AG04450 (cell line): ENCODE results near the gene MAPK8IP3. TPM values are rescaled to one million over a fixed set of nuclear protein-coding genes. Genes with fewer than 3 reads are reported as not detected.
A peak's percentile ranks its signal among the peaks of the same experiment; 100 is the strongest.

Source experiments
- CTCF ChIA-PET: fragments of 300-600, 350-600 bp; formaldehyde crosslinking; extraction: SDS; loops from one replicate; lab custom pipeline; 2022; ENCODE audit warnings: antibody characterized with exemption, inconsistent platforms; lab: Charles Lee
- POLR2A ChIA-PET: fragments of 350-600 bp; formaldehyde crosslinking; extraction: SDS; loops from one replicate; lab custom pipeline; 2021; ENCODE audit warnings: antibody characterized with exemption, inconsistent platforms; lab: Yijun Ruan, JAX
- DNase-seq: peaks from one replicate; pipeline ENCODE4 v3.0.0-alpha.2; 2011; ENCODE audit warnings: low read depth, low spot score
- H3K27ac ChIP-seq: one replicate; pipeline ENCODE4 v1.5.1; 2012; ENCODE audit warnings: low read depth, low read length, control low read depth
- H3K27me3 ChIP-seq: one replicate; pipeline ENCODE4 v1.6.0; 2012; ENCODE audit warnings: low read length; ENCODE audit not compliant: control insufficient read depth, insufficient read depth
- H3K4me3 ChIP-seq: 2 replicates; pipeline ENCODE4 v1.5.1; 2011; ENCODE audit warnings: mild to moderate bottlenecking, low read depth, low read length, control low read depth
- H3K9me3 ChIP-seq: 2 replicates; pipeline ENCODE4 v1.5.1; 2012; ENCODE audit warnings: low read length; ENCODE audit not compliant: control insufficient read depth, insufficient read depth
- polyA plus RNA-seq: library from polyadenylated mRNA; depleted of rRNA; stranded (reverse); fragments of >200 nt; gene quantifications from 2 replicates; pipeline ENCODE4 v1.2.3, GENCODE V29; 2011
- TF ChIP-seq, protein P1 (sequence below): IDR thresholded peaks from 2 replicates; pipeline ENCODE4 v1.5.1; 2011; ENCODE audit warnings: low read depth, low read length, control low read depth, inconsistent platforms

MAPK8IP3 gene
- polyA plus RNA-seq, 1 experiment = 11.8 TPM

DNA sequence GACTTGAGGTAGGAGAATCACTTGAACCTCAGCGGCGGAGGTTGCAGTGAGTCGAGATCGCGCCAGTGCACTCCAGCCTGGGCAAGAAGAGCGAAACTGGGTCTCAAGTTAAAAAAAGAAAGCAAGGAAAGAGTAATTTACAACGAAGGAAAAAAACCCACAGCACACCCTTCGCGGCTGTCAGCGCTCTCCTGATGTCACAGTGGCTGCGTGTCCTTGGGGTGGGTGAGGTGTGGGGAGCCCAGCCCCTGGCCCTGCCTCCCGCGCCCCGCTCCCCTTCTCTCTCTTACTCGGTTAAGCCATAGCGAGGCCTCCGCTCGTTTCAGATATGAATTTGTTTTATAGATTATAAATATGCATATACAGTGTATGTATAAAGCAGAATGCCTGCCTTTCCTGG lies 28.7 kb upstream of the MAPK8IP3 start:
- no peak overlapping the region for H3K27ac ChIP-seq
- TF ChIP-seq, protein P1, sequence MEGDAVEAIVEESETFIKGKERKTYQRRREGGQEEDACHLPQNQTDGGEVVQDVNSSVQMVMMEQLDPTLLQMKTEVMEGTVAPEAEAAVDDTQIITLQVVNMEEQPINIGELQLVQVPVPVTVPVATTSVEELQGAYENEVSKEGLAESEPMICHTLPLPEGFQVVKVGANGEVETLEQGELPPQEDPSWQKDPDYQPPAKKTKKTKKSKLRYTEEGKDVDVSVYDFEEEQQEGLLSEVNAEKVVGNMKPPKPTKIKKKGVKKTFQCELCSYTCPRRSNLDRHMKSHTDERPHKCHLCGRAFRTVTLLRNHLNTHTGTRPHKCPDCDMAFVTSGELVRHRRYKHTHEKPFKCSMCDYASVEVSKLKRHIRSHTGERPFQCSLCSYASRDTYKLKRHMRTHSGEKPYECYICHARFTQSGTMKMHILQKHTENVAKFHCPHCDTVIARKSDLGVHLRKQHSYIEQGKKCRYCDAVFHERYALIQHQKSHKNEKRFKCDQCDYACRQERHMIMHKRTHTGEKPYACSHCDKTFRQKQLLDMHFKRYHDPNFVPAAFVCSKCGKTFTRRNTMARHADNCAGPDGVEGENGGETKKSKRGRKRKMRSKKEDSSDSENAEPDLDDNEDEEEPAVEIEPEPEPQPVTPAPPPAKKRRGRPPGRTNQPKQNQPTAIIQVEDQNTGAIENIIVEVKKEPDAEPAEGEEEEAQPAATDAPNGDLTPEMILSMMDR = no peak
- H3K27me3 ChIP-seq = no peaks in the 10 kb centered on the region
- H3K4me3 ChIP-seq = no peak overlapping the region
- DNase-seq = no peak
- no peaks in the 10 kb centered on the region; the same call in 1 of the 2 replicates for H3K9me3 ChIP-seq
- ChIA-PET CTCF (interaction anchor here (0.7 to 1.5 kb wide), 2 partner anchors 14 to 29 kb away, joined by 4 to 5 read pairs; partner anchors contain the start of gene MAPK8IP3), POLR2A (interaction anchor here (0.6 to 1.2 kb wide), 5 partner anchors 14 to 183 kb away, joined by 3 to 15 read pairs (median 3); partner anchors contain the start of genes MAPK8IP3, NUBP2 and SPSB3)

DNA sequence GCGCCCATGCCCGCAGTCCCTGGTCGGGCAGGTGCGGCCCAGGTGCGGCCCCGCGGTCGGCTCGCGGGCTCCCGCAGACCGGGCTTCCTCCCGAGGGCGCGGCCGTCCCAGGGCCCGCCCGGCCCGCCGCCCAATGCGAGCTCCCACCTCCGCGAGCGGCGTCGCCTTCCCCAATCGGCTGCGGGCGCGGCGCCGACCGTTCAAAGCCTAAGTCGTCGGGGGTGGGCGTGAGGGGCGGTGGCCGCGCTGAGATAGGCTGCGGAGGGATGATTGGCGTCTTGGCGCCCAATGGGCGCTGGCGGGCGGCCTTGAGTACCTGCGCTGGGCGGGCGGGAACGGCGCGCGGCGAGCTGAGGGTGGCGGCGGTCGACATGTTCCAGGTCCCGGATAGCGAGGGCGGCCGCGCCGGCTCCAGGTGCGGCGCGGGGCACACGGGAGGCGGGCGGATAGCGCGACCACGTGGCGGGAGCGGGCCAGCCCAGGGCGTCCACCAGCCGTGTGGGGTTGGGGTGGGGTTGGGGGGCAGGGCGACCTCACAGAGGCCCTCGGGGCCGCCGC lies 28.0 kb upstream of the MAPK8IP3 start, which contains the start of gene JPT2:
Gene JPT2 (plus strand): TSS at position 338 of the 558 bp plus-strand sequence. CDS start 34 bp downstream, at position 372.
- ChIA-PET CTCF (interaction anchor here (0.7 to 1.5 kb wide), 2 partner anchors 13 to 28 kb away, joined by 4 to 5 read pairs; partner anchors contain the start of gene MAPK8IP3), POLR2A (interaction anchor here (0.6 to 1.2 kb wide), 6 partner anchors 13 to 278 kb away, joined by 3 to 15 read pairs (median 4); partner anchors contain the start of genes MAPK8IP3, NUBP2 and SPSB3)
- TF ChIP-seq, protein P1 = no peak
- peak within 1 kb of the TSS; percentile 65 for H3K27ac ChIP-seq
- no peaks in the 10 kb centered on the region for H3K27me3 ChIP-seq
- peak within 1 kb of the TSS; percentile 87 for H3K4me3 ChIP-seq
- peak; percentile 88 for DNase-seq
- H3K9me3 ChIP-seq = no peaks in the 10 kb centered on the region; the same call in 1 of the 2 replicates

DNA sequence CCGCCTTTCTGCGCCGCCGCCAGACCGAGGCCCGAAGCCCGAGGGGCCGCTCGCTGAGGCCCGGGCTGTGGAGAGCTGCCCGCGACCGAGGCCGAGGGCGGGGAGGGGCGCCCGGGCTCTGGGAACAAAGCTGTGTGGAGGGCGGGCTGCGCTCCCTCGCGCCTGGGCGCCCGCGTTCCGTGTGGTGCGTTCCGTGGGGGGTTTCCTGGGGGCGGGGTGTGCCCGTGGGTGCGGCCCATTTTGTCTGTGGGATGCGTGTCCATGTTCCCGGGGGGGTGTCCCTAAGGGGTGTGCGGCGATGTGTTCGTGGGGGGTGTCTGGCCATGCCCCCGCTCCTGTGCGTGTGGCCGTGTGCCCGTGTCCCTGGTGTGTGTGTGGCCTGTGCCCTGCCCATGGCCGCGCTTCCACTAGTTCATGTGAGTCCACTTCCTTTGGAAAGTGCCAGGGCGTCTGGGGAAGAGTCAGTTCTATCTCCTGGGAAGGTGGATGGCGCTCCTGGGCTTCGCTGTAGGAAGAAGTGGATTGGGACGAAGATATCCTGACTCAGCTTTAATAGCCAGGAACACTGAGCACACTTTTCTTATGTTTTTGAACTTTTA lies 27.4 kb upstream of the MAPK8IP3 start:
- Histone ChIP-seq H3K27ac (peak overlapping the region; percentile 65), H3K9me3 (no peaks in the 10 kb centered on the region; the same call in 1 of the 2 replicates), H3K4me3 (peak overlapping the region; percentile 87), H3K27me3 (no peaks in the 10 kb centered on the region)
- POLR2A ChIA-PET = interaction anchor here (0.6 to 1.2 kb wide), 5 partner anchors 27 to 279 kb away, joined by 3 to 15 read pairs (median 4); partner anchors contain the start of genes MAPK8IP3, NUBP2 and SPSB3
- DNase-seq = no peak
- TF ChIP-seq, protein P1 = no peak
- CTCF ChIA-PET = interaction anchor here (0.7 to 1.5 kb wide), 2 partner anchors 13 to 27 kb away, joined by 4 to 5 read pairs; no protein-coding TSS in a partner anchor

DNA sequence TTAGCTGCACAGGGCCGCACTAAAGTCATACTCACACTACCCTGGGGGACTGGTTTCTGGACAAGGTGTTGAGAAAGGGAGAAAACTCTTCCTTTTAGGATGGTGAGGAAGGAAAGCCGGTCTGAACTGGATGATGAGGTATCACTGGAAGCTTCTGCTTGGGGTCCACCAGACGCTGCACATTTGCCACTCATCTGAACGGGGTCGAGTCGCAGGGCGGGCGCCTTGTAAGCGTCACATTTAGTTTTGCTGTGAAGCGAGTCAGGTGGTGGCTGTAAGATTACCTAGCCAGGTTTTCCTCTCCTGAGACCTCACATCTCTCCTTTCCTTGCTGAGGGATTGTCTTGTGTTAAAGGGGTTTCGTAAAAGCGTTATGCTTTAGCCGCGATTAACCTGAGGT lies 25.6 kb upstream of the MAPK8IP3 start:
- no peak for DNase-seq
- Histone ChIP-seq H3K27me3 (no peaks in the 10 kb centered on the region), H3K4me3 (no peak overlapping the region), H3K9me3 (no peaks in the 10 kb centered on the region; the same call in 1 of the 2 replicates), H3K27ac (no peak overlapping the region)
- ChIA-PET CTCF (no interaction called here), POLR2A (no interaction called here)
- TF ChIP-seq, protein P1 = no peak
